Activated CD4-positive, alpha-beta T cell treated with anti-CD3 and anti-CD28 coated beads, Interleukin-2, amount 50 U/mL, for 4 hours (primary cell): ENCODE data around the gene ZNF341.

Source experiments
- DNase-seq, 2 experiments: peaks; one replicate each; pipeline ENCODE4 v3.0.0-alpha.2; 2020

The ZNF341 gene

DNA sequence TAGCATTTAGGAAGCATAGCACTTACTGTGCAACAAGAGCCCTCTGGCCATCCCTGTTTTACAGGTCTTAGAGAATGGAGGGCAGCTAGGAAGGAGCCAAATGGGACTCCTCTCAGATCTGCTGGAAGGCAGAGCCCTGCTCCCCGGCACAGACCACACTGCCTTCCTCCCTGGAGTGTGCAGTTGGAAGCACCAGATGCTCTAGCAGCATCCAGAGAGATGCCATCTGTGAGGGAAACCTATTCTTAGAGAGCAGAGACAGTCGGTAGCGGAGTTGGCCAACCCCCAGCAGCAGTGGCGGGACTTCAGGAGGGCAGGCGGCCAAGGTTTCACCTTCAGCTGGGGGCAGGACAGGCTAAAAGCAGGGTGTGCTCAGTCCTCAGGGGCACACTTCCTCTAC, 28.9 kb upstream of the ZNF341 start:
- no peak for DNase-seq

DNA sequence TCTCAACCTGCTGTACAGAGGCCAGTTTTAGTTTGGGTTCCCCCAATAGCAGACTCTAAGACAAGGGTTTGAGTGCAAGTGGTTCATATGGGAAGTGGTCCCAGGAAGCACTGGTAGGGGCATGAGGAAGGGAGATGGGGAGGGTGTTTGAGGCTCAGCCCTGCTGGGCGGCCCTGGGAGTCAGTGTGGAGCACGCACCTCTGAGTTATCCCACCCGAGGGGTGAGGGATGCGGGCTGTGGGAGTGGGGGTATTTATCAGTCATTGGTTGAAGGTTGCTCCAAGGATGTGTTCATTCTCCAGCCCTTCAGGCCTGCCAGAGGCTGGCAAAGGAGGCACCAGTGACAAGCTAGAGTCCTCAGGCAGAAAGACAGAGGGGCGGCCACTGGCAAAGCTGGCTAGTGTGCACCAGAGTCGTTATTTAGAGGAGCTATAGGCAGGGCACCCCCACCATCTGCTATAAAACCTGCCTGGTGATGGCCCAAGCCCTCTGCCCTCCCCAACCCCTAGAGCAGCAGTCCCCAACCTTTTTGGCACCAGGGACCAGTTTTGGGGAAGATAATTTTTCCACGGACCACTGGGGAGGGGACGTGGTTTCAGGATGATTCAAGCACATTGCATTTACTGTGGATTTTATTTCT, 28.2 kb upstream of the ZNF341 start:
- no peak for DNase-seq

DNA sequence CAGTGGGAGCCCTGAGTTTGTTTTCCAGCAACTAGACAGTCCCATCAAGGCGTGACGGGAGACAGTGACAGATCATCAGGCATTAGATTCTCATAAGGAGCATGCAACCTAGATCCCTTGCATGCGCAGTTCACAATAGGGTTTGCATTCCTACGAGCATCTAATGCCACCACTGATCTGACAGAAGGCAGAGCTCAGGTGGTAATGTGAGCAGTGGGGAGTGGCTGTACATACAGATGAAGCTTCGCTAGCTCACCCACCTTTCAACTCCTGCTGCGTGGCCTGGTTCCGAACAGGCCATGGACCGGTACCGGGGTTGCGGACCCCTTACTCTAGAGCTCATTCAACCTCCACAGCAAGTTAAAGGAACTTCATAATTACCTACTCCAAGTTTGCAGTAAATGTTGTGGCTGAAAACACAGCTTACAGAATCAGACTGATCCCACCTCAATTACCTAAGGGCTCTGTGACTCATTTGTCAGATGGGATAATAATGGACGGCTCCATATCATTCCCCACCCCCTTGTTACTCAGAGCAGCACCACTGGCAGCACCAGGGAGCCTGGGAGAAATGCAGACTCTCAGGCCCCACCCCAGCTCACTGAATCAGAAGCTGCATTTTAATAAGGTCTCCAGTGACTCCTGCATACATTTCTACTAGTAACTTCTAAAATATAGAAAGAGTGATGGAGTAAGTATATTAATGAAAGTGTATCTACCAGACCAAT, 27.4 kb upstream of the ZNF341 start:
- DNase-seq: no peak

DNA sequence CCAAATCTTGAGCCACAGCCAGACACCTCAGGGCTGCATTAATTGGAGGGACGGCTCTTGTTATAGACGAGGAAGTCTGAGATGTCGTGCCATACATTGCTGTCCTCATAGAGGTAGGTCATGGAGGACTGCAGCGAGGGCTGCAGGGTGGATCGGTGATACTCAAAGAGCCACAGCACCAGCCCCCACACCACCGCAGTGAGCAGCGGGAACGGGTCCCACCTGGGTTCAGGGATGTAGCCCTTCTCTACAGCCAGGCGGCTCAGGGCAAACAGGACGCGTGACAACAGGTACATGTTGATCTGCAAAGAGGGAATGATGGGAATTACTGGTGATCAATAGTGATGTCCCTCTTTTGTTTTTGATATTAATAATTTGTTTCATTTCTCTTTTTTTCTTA, 24.1 kb upstream of the ZNF341 start:
- no peak for DNase-seq

DNA sequence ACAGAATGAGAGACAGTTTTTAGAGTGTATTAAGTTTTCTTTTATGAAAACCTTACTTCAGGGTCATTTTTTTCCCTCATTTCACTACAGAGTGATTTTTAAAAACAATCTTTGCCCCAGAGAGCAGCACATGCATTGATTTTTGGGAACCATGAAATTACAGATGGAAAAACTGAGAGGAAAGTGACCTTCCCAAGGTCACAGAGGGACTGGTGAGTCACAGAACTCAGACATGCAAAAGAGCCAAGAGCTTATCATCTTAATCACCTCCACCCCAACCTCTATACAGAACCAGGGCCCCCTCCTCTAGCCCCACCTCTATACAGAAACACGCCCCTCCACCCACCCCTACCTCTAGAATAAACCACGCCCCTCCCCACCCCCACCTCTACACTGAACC, 22.4 kb upstream of the ZNF341 start:
- no peak for DNase-seq

DNA sequence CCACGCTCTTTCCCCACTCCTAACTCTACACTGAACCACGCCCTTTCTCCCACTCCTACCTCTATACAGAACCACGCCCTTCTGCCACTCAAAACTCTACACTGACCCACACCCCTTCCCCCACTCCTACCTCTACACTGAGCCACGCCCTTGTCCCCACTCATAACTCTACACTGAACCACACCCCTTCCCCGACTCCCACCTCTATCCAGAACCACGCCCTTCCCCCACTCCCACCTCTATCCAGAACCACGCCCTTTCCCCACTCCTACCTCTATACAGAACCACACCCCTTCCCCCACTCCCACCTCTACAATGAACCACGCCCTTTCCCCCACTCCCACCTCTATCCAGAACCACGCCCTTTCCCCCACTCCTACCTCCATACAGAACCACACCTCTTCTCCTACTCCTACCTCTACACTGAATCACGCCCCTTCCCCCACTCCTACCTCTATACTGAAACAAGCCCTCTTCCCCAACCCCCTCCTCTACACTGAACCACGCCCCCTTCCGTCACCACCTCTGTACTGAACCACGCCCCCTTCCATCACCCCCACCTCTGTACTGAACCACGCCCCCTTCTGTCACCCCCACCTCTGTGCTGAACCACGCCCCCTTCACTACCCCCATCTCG, 21.8 kb upstream of the ZNF341 start:
- no peak for DNase-seq

DNA sequence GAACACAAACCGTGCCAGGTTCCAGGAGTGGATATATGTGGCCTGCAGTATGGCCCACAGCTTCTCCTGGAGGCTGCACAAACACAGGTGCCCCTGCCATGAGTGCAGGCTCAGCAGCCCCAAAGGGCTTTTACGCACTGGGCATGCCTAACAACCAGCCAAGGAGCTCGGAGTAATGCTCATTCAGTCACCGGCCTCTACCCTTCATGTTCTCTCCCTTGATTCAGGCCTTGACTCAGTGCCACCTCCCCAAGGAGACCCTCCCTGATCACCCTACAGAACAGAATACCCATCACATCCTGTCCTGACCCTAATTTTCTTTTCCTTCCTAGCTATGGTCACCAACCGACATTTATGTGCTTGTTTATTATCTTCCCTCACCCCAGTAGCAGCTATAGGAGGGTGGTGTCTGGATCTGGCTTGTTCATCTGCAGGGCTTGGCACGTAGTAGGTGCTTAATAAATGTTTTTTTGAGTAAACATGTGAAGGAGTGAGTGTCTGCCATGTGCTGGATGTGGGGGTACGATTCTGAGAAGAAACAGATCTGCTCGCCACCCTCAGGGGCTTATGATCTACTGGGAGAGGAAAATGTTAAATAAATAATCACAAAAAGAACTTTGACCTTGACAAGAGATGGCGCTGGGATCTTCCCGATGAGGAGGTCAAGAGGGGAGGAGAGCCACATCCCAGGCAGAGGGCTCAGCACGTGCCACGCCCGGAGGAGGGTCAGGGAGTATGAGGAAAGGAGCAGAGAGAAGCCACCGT, 20.9 kb upstream of the ZNF341 start:
- DNase-seq: no peak

DNA sequence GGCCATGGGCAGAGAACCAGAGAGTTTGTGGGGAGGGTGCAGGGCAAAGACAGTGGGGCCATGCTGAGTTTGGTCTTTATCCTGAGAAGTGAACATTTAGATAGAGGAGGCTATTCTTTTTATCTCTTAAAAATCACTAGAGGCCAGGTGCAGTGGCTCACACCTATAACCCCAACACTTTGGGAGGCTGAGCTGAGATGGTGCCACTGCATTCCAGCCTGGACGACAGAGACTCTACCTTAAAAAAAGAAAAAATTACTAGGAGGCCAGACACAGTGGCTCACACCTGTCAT, 20.4 kb upstream of the ZNF341 start:
- DNase-seq: no peak

DNA sequence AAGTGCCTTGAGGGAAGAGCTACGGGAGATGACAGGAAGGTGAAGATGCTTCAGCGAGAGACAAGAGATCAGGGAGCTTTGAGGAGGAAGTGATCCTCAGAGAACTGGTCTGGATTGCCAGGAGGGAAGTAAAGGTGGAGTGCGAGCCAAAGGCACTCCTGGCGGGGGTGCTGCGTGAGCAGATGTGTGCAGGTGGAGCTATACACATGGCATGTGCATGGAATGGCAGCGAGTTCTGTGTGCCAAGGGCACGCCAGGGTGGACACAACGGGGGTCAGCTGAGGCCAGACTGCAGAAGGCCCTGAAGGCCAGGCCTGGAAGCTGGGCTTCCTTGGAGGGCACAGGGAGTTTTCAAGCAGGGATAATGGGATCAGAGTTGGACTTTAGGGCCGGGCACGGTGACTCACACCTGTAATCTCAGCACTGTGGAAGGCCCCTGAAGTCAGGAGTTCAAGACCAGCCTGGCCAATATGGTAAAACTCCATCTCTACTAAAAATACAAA, 17.9 kb upstream of the ZNF341 start:
- no peak for DNase-seq

DNA sequence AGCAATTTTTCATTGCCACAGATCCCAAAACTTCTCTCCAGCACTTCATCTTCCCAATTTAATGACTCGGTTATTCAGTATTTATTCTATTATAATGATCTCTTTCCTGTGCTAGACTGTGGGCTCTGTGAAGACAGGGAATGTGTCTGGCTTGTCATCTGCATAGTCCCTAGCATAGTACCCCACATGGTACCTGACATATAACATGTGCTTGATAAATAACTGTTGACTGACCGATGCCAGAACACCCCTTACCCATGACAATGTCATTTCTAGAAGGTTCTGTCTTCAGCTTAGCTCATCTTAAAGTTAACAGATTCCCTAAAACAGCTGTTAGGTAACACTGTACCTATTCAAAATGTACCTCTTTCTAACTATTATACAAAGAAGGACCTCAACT, 15.3 kb upstream of the ZNF341 start:
- no peak for DNase-seq

DNA sequence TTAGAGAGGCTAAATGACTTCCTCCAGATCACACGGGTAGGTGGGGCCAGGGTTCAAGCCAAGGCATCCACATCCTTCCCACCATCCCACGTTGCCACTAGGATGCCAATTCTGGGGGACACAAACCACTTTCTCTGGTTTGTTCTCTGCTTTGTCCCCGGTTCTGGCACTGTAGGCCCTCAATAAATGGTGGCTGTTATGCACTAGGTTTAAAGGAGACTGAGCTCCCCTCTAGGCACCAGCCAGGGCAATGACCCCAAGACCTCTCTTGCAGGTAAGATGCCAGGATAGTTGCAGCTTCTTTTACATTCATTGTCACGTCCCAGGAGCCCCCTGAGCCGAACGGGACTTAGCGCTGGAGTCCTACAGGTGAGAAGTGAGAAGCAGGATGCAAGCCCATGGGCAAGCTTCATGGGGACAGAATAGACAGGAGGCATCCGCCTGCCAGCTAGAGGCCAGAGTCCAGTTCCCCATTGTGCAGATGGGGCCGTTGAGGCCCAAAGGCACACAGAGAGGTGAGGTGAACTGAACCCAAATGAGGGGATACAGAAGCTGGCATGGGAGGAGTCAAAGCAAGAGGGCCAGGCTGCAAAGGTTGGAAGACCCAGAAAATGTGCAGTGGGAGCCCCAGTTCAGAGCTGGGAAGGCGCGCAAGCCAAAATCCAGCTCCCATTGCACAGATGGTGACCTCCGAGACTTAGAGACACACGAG, 12.4 kb upstream of the ZNF341 start:
- no peak for DNase-seq

DNA sequence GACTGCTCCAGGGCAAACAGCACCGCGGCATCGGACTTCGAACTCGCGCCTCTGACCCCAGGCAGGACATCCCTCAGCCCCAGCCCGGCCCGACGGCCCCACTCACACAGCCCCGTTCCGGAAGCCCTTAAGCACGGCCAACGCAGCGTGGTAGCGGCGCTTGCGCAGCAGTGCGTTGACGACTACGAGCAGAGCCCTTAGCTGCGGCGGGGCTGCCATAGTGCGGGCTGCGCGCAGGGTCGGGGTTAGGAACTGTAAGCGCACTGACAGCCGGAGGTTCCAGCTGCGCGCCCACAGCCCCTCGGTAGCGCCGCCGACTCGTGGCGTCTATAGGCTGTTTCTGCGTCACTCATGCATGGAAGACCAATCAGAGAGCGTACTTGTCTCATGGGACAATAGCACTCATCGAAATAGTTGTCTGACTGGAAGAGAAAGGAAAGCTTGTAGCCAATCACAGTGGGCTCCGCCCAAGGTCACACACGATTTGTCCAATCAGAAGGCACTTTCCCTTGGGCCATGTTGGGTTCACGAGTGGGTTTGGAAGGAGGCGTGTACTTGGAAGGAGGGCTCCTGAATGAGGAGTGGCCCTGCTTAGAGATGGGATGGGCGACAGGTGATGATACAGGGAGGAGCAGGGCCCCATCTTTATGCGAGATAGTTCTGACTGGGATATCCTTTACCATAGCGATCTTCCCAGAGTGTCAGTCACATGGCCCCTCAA, 11.6 kb upstream of the ZNF341 start, which contains the start of gene PXMP4:
Gene PXMP4 (minus strand): TSS at position 322 of the 721 bp plus-strand sequence. CDS start 103 bp downstream, at position 219.
- DNase-seq: peak; percentile 80 to 83

DNA sequence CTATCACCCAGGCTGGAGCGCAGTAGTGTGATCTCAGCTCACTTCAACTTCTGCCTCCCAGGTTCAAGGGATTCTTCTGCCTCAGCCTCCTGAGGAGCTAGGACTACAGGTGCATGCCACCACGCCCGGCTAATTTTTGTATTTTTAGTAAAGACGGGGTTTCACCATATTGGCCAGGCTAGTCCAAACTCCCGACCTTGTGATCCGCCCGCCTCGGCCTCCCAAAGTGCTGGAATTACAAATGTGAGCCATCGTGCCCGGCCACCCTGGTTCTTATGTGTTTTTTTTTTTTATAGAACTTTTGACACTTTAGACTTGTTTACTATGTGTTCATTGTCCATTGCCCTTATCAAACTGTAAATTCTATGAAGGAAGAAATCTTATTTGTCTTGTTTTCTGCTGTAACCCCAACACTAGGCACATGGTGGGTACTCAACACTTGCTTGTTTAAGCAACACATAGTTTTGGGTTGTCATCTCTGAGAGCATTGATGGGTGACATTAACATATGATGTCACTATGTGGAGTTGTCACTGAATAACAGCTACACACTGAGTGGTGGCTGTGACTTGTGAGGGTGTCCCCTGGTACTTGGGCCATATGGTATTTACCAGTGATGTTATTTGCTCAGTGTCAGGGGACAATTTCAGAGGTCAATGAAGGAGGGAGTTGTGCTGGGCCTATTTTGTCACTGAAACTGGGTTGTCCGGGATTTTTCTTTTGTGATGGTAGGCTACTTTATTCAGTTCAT, 10.2 kb upstream of the ZNF341 start:
- no peak for DNase-seq

DNA sequence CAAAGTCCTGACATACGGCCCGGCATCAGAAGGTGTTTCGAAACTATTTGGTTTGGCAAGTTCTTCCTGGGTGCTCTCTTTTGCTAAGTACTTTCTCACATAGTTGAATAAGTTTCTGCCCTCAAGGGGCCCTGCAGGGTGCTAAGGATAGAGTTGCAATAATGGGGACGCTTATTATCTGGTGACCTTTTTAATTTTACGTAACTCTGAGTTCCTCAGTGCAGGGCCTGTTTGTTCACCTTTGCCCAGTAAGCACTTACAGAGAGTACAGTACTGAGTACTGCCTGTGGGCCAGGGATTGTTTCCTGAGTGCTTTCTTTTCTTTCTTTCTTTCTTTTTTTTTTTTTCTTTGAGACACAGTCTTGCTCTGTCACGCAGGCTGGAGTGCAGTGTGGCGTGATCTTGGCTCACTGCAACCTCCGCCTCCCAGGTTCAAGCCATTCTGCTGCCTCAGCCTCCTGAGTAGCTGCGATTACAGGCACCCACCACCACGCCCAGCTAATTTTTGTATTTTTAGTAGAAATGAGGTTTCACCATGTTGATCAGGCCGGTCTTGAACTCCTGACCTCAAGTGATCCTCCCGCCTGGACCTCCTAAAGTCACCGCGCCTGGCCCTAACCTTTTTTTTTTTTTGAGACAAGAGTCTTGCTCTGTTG, 7.2 kb upstream of the ZNF341 start:
- no peak for DNase-seq

DNA sequence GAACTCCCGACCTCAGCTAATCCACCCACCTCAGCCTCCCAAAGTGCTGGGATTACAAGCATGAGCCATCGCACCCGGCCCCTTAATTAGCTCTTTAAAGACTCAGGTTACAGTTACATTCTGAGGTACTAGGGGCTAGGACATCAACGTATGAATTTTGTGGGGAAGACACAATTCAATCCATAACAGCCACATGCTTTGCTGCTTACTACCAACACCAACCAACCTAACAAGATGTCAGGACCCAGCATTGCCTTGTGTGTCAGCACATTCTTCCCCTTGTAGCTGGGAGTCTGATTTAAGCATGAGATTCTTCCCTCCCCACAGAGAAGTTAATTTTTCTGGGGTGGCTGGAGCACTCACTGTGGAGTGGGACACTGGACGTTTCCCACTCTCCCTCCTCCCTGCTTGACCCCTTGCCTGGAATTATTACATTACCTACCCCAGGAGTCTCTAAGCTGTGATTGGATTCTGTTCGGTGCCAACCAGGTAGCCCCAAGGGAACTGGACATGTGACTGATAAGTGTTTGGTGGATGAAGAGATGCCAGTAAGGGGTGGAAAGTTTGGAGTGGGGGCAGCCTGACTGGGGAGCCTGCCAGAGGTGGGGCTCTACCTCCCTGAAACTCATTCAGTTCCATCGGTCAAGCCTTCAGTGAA, 6.1 kb upstream of the ZNF341 start:
- DNase-seq: no peak

DNA sequence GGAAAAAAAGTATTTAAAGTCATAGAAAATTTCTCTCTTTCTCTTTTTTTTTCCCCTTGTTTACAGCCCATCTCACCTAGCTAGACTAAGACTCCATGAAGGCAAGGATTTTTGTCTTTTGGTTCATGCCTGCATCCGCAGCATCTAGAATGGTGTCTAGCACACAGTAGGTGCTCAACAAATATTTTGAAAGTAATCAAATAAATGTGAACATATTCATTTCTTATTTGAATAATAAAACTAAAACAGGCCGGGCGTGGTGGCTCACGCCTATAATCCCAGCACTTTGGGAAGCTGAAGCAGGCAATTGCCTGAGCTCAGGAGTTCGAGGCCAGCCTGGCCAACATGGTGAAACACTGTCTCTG, 4.7 kb upstream of the ZNF341 start:
- no peak for DNase-seq

DNA sequence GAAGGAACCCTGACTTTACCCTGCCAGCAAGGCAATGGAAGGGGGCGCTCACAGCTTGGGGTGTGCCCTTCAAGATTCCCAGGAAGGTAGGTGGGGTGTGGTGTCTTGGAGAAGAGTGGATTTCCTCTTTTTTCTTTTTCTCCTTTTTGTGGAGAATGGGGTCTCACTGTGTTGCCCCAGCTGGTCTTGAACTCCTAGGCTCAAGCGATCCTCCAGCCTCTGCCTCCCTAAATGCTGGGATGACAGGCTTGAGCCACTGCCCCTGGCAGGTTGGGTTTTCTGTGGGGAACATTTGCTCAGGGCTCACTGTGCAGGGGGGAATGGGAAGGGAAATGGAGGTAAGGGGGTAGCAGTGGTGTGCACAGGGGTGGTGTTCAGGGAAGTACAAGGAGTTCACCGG, 4.0 kb upstream of the ZNF341 start:
- DNase-seq: no peak

DNA sequence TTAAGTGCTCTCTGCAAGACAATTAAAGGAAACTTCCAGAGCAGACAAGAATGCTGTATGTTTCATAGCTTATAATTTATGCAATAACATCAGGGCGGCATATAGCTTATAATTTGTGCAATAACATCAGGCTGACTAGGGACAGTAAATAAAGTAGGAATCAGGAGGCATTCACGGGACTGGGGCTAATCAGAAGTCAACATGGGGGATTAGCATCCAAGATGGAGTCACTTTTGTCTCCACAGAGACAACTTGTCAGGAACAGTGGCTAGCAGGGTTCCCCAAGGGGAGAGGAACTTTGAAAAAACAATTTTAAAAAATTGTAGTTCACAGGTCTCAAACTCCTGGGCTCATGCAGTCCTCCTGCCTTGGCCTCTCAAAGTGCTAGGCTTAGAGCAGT, 3.3 kb upstream of the ZNF341 start:
- no peak for DNase-seq

DNA sequence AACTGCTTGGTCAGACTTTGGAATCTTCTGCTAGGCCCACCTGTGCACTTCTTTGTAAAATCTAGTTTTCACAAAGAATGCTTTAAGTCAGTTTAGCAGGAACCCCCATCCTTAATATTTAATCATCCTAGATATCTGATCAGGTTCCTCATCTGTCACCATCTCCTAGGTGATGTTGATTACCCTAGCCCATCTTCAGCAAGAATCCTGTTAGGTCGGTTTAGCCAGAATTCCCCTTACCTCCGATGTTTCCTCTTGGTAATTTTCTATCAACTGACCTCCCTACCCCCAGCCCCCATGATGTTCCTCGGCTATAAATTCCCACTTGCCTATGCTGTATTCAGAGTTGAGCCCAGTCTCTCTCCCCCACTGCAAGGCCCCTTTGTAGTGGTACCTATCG, 2.7 kb upstream of the ZNF341 start:
- DNase-seq: no peak

DNA sequence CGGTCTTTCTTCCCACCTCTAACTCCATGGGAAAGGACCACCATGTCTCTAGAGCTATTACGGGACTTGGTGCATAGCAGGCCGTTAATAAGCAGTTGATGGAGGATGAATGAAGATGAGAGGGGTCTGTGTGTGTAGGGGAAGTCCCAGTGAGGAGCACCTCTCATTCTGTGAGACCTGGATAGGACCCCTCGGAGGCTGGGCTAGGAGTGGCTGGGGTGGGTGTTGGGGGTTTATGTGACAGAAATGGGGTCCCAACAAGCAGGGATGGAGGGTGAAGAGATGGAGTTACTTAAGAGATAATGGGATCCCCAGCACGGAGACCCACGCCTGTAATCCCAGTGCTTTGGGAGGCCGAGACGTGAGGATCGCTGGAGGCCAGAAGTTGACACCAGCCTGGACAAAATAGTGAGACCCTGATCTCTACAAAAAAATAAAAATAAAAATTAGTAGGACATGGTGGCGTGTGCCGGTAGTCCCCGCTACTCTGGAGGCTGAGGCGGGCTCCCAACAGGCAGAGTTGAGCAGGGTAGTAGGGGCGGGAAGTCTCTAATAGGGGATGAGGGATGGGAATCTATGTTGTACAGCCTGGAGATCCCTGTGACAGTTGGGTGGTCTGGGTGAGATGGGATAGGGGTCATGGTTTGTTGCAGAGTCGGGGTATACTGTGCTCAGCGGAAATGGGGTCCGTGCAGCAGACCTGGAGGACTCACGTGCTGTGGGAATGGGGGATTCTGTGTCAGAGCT, 677 bp upstream of the ZNF341 start:
- DNase-seq: no peak
